ENCODE data around the gene PRMT1. TPM values are rescaled to one million over a fixed set of nuclear protein-coding genes. Genes with fewer than 3 reads are reported as not detected.
A peak's percentile ranks its signal among the peaks of the same experiment; 100 is the strongest.

The PRMT1 gene
- total and polyA plus RNA-seq, 9 of the 15 experiments (the other 6 are each of a cell fraction or from before 2014, with no cell fraction given), result 13.3 to 464 (median 326) TPM

GRCh38 chr19:49666120-49666444 lies 11.0 kb upstream of the PRMT1 start:
- intact Hi-C loops (cut with micrococcal nuclease) (no loop called here), in situ Hi-C loops (cut with MboI) (no loop called here)
- Histone ChIP-seq H3K4me3 (peak overlapping the region; percentile 81), H3K4me2 (ENCODE audit: insufficient read depth, low read length) (peak overlapping the region; percentile 99), H3K4me1 (replicated peaks in 1 of 2; ENCODE audit: control insufficient read depth in 2 of 2, insufficient read depth in 2 of 2, low read length in 2 of 2) (peaks cover 7 to 33% of the 10 kb centered on the region in 2 experiments; a peak in 4 of 5 replicates), H3K27ac (ENCODE audit: extremely low read depth, low read depth, low read length) (peak overlapping the region; percentile 91), H3K36me3 (ENCODE audit: control insufficient read depth, insufficient read depth, low read length) (peaks cover 59% of the 10 kb centered on the region), H4K20me1 (replicated peaks; ENCODE audit: control insufficient read depth, insufficient read depth, low read length) (peaks cover 6% of the 10 kb centered on the region; the same call in 1 of the 2 replicates), H3K9ac (ENCODE audit: insufficient read depth in 1 of 2, low read depth in 2 of 2, low read length in 2 of 2) (peak overlapping the region; percentile 94 to 98), H2AFZ (ENCODE audit: low read depth, low read length) (peak overlapping the region; percentile 18; the same call in 1 of the 2 replicates), H3K9me1 (ENCODE audit: control insufficient read depth, insufficient read depth, low read length) (no peaks in the 10 kb centered on the region), H3K9me3 (replicated peaks; ENCODE audit: control insufficient read depth, insufficient read depth, low read depth, low read length) (no peaks in the 10 kb centered on the region), H3K27me3 (ENCODE audit: control insufficient read depth in 2 of 2, insufficient read depth in 2 of 2, low read length in 2 of 2) (no peaks in the 10 kb centered on the region), H3K79me2 (ENCODE audit: control insufficient read depth, insufficient read depth, low read length) (peaks cover 58% of the 10 kb centered on the region)
- DNase-seq (ENCODE audit: extremely low read depth in 1 of 4, low spot score in 3 of 4) (no peak), ATAC-seq (peak; percentile 54), FAIRE-seq (no peak)
- POLR2A ChIA-PET, result interaction anchor here (0.8 to 6.1 kb wide), 4 partner anchors 10 to 119 kb away, joined by 3 to 35 read pairs (median 16); partner anchors contain the start of gene PRMT1
- 0% methylated on average over 9 of the region's 9 CpGs for WGBS (ENCODE audit: insufficient coverage, low coverage, missing lambda C conversion rate)
- CTCF ChIA-PET (ENCODE audit: low intra/inter-chr PET ratio), result no interaction called here
- TSS peak; percentile 84 for BruUV-seq (replicated peaks)
- no peak for TF ChIP-seq CBX5 (IDR thresholded peaks at IDR 0.05; ENCODE audit: borderline replicate concordance, low read depth)
- TF ChIP-seq MEF2A (IDR thresholded peaks at IDR 0.05; ENCODE audit: control insufficient read depth, low read depth, low read length), result no peak
- TF ChIP-seq POLR2AphosphoS5 (IDR thresholded peaks at IDR 0.05; ENCODE audit: control insufficient read depth, insufficient read depth, low read depth, low read length), result no peak
- 0 out of 2 replicates have a peak, but pooled peaks have one; percentile 16 for TF ChIP-seq HLTF (IDR thresholded peaks at IDR 0.05)
- TF ChIP-seq RFX1 (IDR thresholded peaks at IDR 0.05), result no peak
- no peak for TF ChIP-seq SRSF7 (optimal IDR thresholded peaks at IDR 0.05; ENCODE audit: low read depth, low read length)
- no peak for TF ChIP-seq MEIS2 (IDR thresholded peaks at IDR 0.05; ENCODE audit: partially characterized antibody)
- no peak for TF ChIP-seq FOXK2 (conservative IDR thresholded peaks at IDR 0.05 in 1 of 2, IDR thresholded peaks at IDR 0.05 in 1 of 2; ENCODE audit: low read depth in 2 of 2)
- TF ChIP-seq CEBPB (tag; IDR thresholded peaks at IDR 0.05), result no peak
- TF ChIP-seq ZSCAN29 (IDR thresholded peaks at IDR 0.05), result no peak
- no peak for TF ChIP-seq TBL1XR1 (IDR thresholded peaks at IDR 0.05; ENCODE audit: low read length in 2 of 2)
- no peak for TF ChIP-seq PHB2 (IDR thresholded peaks at IDR 0.05; ENCODE audit: low read depth)
- no peak for TF ChIP-seq HSF4 (CRISPR knock-in tag; IDR thresholded peaks at IDR 0.05; ENCODE audit: borderline replicate concordance)
- peak; percentile 90 for TF ChIP-seq HCFC1 (IDR thresholded peaks at IDR 0.05; ENCODE audit: low read depth, low read length)
- no peak for TF ChIP-seq FOXJ2 (tag; IDR thresholded peaks at IDR 0.05)
- TF ChIP-seq ZNF165 (CRISPR knock-in tag; IDR thresholded peaks at IDR 0.05; ENCODE audit: borderline replicate concordance), result no peak
- TF ChIP-seq, protein P1, sequence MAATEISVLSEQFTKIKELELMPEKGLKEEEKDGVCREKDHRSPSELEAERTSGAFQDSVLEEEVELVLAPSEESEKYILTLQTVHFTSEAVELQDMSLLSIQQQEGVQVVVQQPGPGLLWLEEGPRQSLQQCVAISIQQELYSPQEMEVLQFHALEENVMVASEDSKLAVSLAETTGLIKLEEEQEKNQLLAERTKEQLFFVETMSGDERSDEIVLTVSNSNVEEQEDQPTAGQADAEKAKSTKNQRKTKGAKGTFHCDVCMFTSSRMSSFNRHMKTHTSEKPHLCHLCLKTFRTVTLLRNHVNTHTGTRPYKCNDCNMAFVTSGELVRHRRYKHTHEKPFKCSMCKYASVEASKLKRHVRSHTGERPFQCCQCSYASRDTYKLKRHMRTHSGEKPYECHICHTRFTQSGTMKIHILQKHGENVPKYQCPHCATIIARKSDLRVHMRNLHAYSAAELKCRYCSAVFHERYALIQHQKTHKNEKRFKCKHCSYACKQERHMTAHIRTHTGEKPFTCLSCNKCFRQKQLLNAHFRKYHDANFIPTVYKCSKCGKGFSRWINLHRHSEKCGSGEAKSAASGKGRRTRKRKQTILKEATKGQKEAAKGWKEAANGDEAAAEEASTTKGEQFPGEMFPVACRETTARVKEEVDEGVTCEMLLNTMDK (IDR thresholded peaks at IDR 0.05; ENCODE audit: borderline replicate concordance, insufficient read depth, low read depth, low read length, poor library complexity, severe bottlenecking), result peak; percentile 80
- no peak for TF ChIP-seq MCM3 (IDR thresholded peaks at IDR 0.05)
- TF ChIP-seq ZBTB43 (CRISPR knock-in tag; IDR thresholded peaks at IDR 0.05), result no peak
- TF ChIP-seq ZNF551 (CRISPR knock-in tag; IDR thresholded peaks at IDR 0.05), result no peak
- TF ChIP-seq HMGN3 (IDR thresholded peaks at IDR 0.05; ENCODE audit: borderline replicate concordance, extremely low read depth, insufficient read length, low read depth, low read length), result peak; percentile 3
- no peak for TF ChIP-seq PKNOX1 (IDR thresholded peaks at IDR 0.05)
